Vagina (tissue), 2 donors: ENCODE data around the gene ACKR4.

Source experiments
- CTCF ChIP-seq, 3 experiments: fragments of 450-650 bp in 2 of 3; fragments of 200-600 bp in 1 of 3; sonication (generic) in 1 of 3; IDR thresholded peaks; one replicate each; pipeline ENCODE4 v1.5.1; 2017 to 2019; ENCODE audit warnings: antibody characterized with exemption in 3 of 3, mild to moderate bottlenecking in 2 of 3, moderate library complexity in 2 of 3
- POLR2AphosphoS5 ChIP-seq, 2 donors: sonication (generic); formaldehyde crosslinking; IDR thresholded peaks; one replicate each; pipeline ENCODE4 v1.9.0; 2017; ENCODE audit warnings: antibody characterized with exemption in 2 of 2, mild to moderate bottlenecking in 2 of 2, low read depth in 1 of 2; ENCODE audit not compliant: insufficient read depth in 1 of 2

DNA sequence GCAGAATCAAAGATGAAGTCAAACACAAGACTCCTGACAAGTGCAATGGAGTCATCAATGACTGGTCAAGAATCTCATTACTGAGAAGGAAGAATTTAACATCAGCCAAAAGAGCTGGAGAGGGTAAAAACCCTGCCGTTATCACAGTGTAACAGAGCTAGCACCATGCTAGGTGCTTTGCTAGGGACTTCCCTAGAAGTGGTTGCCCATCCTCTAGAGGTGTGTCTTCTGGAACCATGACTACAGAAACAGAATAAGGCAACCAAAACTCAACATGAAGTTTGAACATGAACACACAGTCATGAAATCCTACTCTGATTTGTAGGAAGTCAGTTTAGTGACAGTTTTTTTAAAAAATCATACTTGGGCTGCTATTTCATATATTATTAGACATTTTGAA lies 53.1 kb downstream of the ACKR4 start:
- TF ChIP-seq CTCF (IDR thresholded peaks at IDR 0.05) (no peak), POLR2AphosphoS5 (IDR thresholded peaks at IDR 0.05; ENCODE audit: insufficient read depth in 1 of 2, low read depth in 1 of 2) (no peak)
